ENCODE data around the gene EPHB2. TPM values are rescaled to one million over a fixed set of nuclear protein-coding genes. Genes with fewer than 3 reads are reported as not detected.

Gene EPHB2
- total RNA-seq (2014; rRNA removed; shearing (Covaris generic)), result 5.1 and 9.0 TPM in 2 replicates
- 1.0 and 2.0 TPM in 2 replicates for polyA plus RNA-seq (2016; fragmentation: Nextera tagmentation; extraction: Ambion mirVana)

DNA sequence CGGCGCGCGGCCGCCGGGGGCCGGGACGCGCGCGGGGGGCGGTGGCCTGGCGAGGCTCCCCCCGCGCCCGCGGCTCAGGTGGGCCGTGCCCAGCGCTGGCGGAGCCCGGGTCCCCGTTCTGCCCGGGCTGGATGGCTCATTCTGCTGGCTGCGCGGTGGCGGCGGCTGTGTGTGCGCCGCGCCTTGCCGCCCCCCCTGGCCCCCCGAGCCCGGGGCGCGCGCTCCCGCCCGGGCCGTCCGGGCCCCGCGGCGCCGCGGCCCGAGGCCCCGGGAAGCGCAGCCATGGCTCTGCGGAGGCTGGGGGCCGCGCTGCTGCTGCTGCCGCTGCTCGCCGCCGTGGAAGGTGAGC is at the start of gene EPHB2:
EPHB2 (plus strand) TSS at position 139 of the 349 bp plus-strand sequence; CDS start at position 283, 144 bp downstream.
- H2AFZ ChIP-seq, result peak within 1 kb of the TSS; percentile 62
- H4K20me1 ChIP-seq (ENCODE audit: insufficient read depth), result no peaks in the 10 kb centered on the region
- peak; percentile 75 for DNase-seq
- H3F3A ChIP-seq (ENCODE audit: insufficient read depth), result no peaks in the 10 kb centered on the region
- H3K27ac ChIP-seq, result no peak within 1 kb of the TSS
- no peaks in the 10 kb centered on the region for H3K79me2 ChIP-seq (ENCODE audit: insufficient read depth)
- H3K4me2 ChIP-seq (ENCODE audit: unreplicated experiment), result peak within 1 kb of the TSS; percentile 62
- WGBS, 2 experiments (ENCODE audit: low coverage in 1 of 2, low lambda C conversion rate in 2 of 2, missing lambda C conversion rate in 2 of 2), result no CpG with 5 or more reads among the region's 55 CpGs
- H3K4me1 ChIP-seq (ENCODE audit: insufficient read depth), result no peaks in the 10 kb centered on the region
- no peaks in the 10 kb centered on the region for H3K9me2 ChIP-seq (ENCODE audit: insufficient read depth)
- in situ Hi-C loops (cut with MboI), result no loop called here
- TF ChIP-seq EZH2phosphoT487 (IDR thresholded peaks at IDR 0.05; ENCODE audit: insufficient read depth, low read depth) (no peak), EZH2 (IDR thresholded peaks at IDR 0.05; ENCODE audit: insufficient read depth, poor library complexity, severe bottlenecking) (no peak)
- H3K27me3 ChIP-seq (replicated peaks; ENCODE audit: insufficient read depth), result no peaks in the 10 kb centered on the region; the same call in 1 of the 2 replicates
- H3K36me3 ChIP-seq (ENCODE audit: low read depth), result no peaks in the 10 kb centered on the region
- H3K9me3 ChIP-seq (ENCODE audit: low read depth), result no peaks in the 10 kb centered on the region
- 0 out of 2 replicates have a peak within 1 kb of the TSS, but pooled peaks have one; percentile 21 for H3K9ac ChIP-seq
- peak within 1 kb of the TSS; percentile 67 for H3K4me3 ChIP-seq

DNA sequence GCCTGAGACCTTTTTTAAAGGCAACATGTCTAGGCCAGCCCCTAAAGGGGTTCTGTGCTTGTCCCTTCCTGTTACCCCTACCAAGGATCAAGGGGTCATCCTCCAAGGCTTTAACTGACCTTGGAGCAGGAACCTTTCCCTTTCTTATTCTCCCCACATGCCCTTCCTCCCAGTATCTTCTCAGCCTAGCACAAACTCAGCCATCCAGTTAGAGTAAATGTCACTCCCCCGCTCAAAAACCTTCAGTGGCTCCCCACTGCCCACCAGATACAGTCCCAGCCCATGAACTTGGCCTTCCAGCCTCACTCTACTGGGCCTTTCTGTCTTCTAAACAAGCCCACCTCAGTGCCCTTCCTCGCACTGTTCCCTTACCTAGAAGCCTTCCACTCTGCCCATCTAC is 48.8 kb upstream of the EPHB2 start:
- H3K4me1 ChIP-seq (ENCODE audit: insufficient read depth), result no peaks in the 10 kb centered on the region
- H3K4me3 ChIP-seq, result no peak overlapping the region
- H3K27me3 ChIP-seq (replicated peaks; ENCODE audit: insufficient read depth), result peaks cover 26% of the 10 kb centered on the region
- H3K36me3 ChIP-seq (ENCODE audit: low read depth), result no peaks in the 10 kb centered on the region
- TF ChIP-seq EZH2phosphoT487 (IDR thresholded peaks at IDR 0.05; ENCODE audit: insufficient read depth, low read depth) (no peak), EZH2 (IDR thresholded peaks at IDR 0.05; ENCODE audit: insufficient read depth, poor library complexity, severe bottlenecking) (no peak)
- H3K9ac ChIP-seq, result no peak overlapping the region
- H3F3A ChIP-seq (ENCODE audit: insufficient read depth), result no peaks in the 10 kb centered on the region
- H3K9me3 ChIP-seq (ENCODE audit: low read depth), result no peaks in the 10 kb centered on the region
- no peaks in the 10 kb centered on the region for H3K9me2 ChIP-seq (ENCODE audit: insufficient read depth)
- H4K20me1 ChIP-seq (ENCODE audit: insufficient read depth), result no peaks in the 10 kb centered on the region
- no peaks in the 10 kb centered on the region for H3K79me2 ChIP-seq (ENCODE audit: insufficient read depth)
- in situ Hi-C loops (cut with MboI), result no loop called here
- H3K4me2 ChIP-seq (ENCODE audit: unreplicated experiment), result no peak overlapping the region
- H3K27ac ChIP-seq, result no peak overlapping the region
- no peak overlapping the region for H2AFZ ChIP-seq
- WGBS, 2 experiments (ENCODE audit: low coverage in 1 of 2, low lambda C conversion rate in 2 of 2, missing lambda C conversion rate in 2 of 2), result 58 to 67% methylated on average over 2 of the region's 2 CpGs
- DNase-seq, result no peak

DNA sequence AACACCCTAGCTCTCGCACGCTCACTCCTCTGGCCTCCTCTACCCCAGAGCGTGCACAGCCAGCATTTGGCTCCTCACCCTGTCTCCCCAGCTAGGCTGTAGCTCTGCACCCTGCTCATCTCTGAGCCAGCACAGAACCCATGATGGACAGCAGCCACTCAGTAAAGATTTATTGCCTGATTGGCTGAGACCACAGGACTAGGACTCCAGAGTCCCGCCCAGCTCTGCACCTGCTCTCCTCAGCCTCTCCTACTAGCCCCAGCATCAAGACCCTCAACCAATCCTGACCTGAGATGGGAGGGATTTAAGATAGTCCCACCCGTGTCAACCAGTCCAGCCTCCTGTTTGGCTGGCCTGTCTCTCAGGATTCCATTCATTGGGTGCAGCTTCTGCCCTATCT is 48.3 kb upstream of the EPHB2 start:
- no peak overlapping the region for H3K9ac ChIP-seq
- no peaks in the 10 kb centered on the region for H4K20me1 ChIP-seq (ENCODE audit: insufficient read depth)
- TF ChIP-seq EZH2 (IDR thresholded peaks at IDR 0.05; ENCODE audit: insufficient read depth, poor library complexity, severe bottlenecking), result no peak
- H3K27me3 ChIP-seq (replicated peaks; ENCODE audit: insufficient read depth), result peaks cover 26% of the 10 kb centered on the region
- H3K79me2 ChIP-seq (ENCODE audit: insufficient read depth), result no peaks in the 10 kb centered on the region
- no peaks in the 10 kb centered on the region for H3K4me1 ChIP-seq (ENCODE audit: insufficient read depth)
- no peak overlapping the region for H3K4me3 ChIP-seq
- no peak for DNase-seq
- no peaks in the 10 kb centered on the region for H3F3A ChIP-seq (ENCODE audit: insufficient read depth)
- in situ Hi-C loops (cut with MboI), result no loop called here
- no peak overlapping the region for H3K27ac ChIP-seq
- no peaks in the 10 kb centered on the region for H3K36me3 ChIP-seq (ENCODE audit: low read depth)
- no peak overlapping the region for H3K4me2 ChIP-seq (ENCODE audit: unreplicated experiment)
- no peak overlapping the region for H2AFZ ChIP-seq
- H3K9me2 ChIP-seq (ENCODE audit: insufficient read depth), result no peaks in the 10 kb centered on the region
- H3K9me3 ChIP-seq (ENCODE audit: low read depth), result no peaks in the 10 kb centered on the region
- WGBS, 2 experiments (ENCODE audit: low coverage in 1 of 2, low lambda C conversion rate in 2 of 2, missing lambda C conversion rate in 2 of 2), result 65 to 69% methylated on average over 5 of the region's 5 CpGs

GRCh38 chr1:22662986-22663408 is 47.6 kb upstream of the EPHB2 start:
- Histone ChIP-seq H3K4me1 (ENCODE audit: insufficient read depth) (no peaks in the 10 kb centered on the region), H3K9me3 (ENCODE audit: low read depth) (no peaks in the 10 kb centered on the region), H3K9ac (no peak overlapping the region), H3K4me2 (ENCODE audit: unreplicated experiment) (no peak overlapping the region), H3F3A (ENCODE audit: insufficient read depth) (no peaks in the 10 kb centered on the region), H4K20me1 (ENCODE audit: insufficient read depth) (no peaks in the 10 kb centered on the region), H3K79me2 (ENCODE audit: insufficient read depth) (no peaks in the 10 kb centered on the region), H3K4me3 (no peak overlapping the region), H3K27me3 (replicated peaks; ENCODE audit: insufficient read depth) (peaks cover 26% of the 10 kb centered on the region), H3K36me3 (ENCODE audit: low read depth) (no peaks in the 10 kb centered on the region), H2AFZ (no peak overlapping the region), H3K27ac (no peak overlapping the region), H3K9me2 (ENCODE audit: insufficient read depth) (no peaks in the 10 kb centered on the region)
- TF ChIP-seq EZH2 (IDR thresholded peaks at IDR 0.05; ENCODE audit: insufficient read depth, poor library complexity, severe bottlenecking), result no peak
- no peak for TF ChIP-seq EZH2phosphoT487 (IDR thresholded peaks at IDR 0.05; ENCODE audit: insufficient read depth, low read depth)
- in situ Hi-C loops (cut with MboI), result no loop called here
- whole genome bisulfite sequencing, 2 experiments (ENCODE audit: low coverage in 1 of 2, low lambda C conversion rate in 2 of 2, missing lambda C conversion rate in 2 of 2), result 61 to 74% methylated on average over 7 to 8 of the region's 8 CpGs
- no peak for DNase-seq

DNA sequence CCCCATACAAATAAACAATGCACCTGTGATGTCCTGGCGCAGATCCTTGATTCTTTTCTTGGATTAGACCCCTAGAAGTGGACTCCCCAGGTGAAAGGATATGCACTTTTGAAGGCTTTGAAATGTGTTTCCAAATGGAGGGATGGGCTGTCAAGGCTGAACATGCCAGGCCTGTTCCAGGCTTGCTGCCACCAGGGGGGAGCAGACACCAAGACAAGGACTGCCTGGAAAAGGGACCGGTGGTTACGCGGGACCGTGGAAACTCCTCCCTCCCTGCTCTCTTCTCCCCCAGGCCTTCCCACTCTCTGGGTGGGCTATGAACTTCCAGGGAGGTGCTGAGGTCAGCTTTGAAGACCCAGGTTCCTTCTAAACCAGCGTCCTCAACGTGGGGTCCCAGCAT is 44.9 kb upstream of the EPHB2 start:
- H2AFZ ChIP-seq, result no peak overlapping the region
- no peak overlapping the region for H3K4me3 ChIP-seq
- no peaks in the 10 kb centered on the region for H3K4me1 ChIP-seq (ENCODE audit: insufficient read depth)
- no peaks in the 10 kb centered on the region for H3K9me2 ChIP-seq (ENCODE audit: insufficient read depth)
- in situ Hi-C loops (cut with MboI), result no loop called here
- no peaks in the 10 kb centered on the region for H3K79me2 ChIP-seq (ENCODE audit: insufficient read depth)
- H4K20me1 ChIP-seq (ENCODE audit: insufficient read depth), result no peaks in the 10 kb centered on the region
- no peaks in the 10 kb centered on the region for H3K9me3 ChIP-seq (ENCODE audit: low read depth)
- no peak overlapping the region for H3K27ac ChIP-seq
- H3K36me3 ChIP-seq (ENCODE audit: low read depth), result no peaks in the 10 kb centered on the region
- H3K4me2 ChIP-seq (ENCODE audit: unreplicated experiment), result no peak overlapping the region
- TF ChIP-seq EZH2 (IDR thresholded peaks at IDR 0.05; ENCODE audit: insufficient read depth, poor library complexity, severe bottlenecking) (no peak), EZH2phosphoT487 (IDR thresholded peaks at IDR 0.05; ENCODE audit: insufficient read depth, low read depth) (no peak)
- WGBS, 2 experiments (ENCODE audit: low coverage in 1 of 2, low lambda C conversion rate in 2 of 2, missing lambda C conversion rate in 2 of 2), result 58 to 69% methylated on average over 6 to 7 of the region's 7 CpGs
- no peak overlapping the region for H3K9ac ChIP-seq
- peak; percentile 49 for DNase-seq
- H3K27me3 ChIP-seq (replicated peaks; ENCODE audit: insufficient read depth), result peaks cover 46% of the 10 kb centered on the region
- no peaks in the 10 kb centered on the region for H3F3A ChIP-seq (ENCODE audit: insufficient read depth)

Data from GM23248 (cell line).